Common myeloid progenitor, CD34-positive (primary cell): Measurements from ENCODE around the gene TFAP2E.
A peak's percentile ranks its signal among the peaks of the same experiment; 100 is the strongest.

Source experiments
- CTCF ChIA-PET: fragments of 350-600 bp; sonication (Branson Sonifier 250); formaldehyde crosslinking; loops from one replicate; lab custom pipeline; 2021; ENCODE audit warnings: antibody characterized with exemption; lab: Charles Lee
- POLR2A ChIA-PET: fragments of 350-600 bp; sonication (Branson Sonifier 250); formaldehyde crosslinking; loops from one replicate; lab custom pipeline; 2021; ENCODE audit warnings: antibody characterized with exemption; lab: Charles Lee
- DNase-seq, 3 donors: peaks; one replicate each; pipeline versions ENCODE4 v3.0.0 to v3.0.0-alpha.2; 2013
- H3K27ac ChIP-seq, 2 experiments: 1 replicate in 1 of 2; 2 replicates in 1 of 2; pipeline ENCODE4 v1.7.0; 2013; ENCODE audit warnings: inconsistent platforms in 2 of 2, low read length in 2 of 2, mild to moderate bottlenecking in 2 of 2, low read depth in 1 of 2, moderate library complexity in 1 of 2; ENCODE audit not compliant: severe bottlenecking in 2 of 2, insufficient read depth in 1 of 2, poor library complexity in 1 of 2
- H3K27me3 ChIP-seq, 5 experiments: replicated peaks in 2 of 5; 1 replicate in 3 of 5; 2 replicates in 2 of 5; pipeline versions ENCODE4 v1.6.1 to v1.7.0; 2013; ENCODE audit warnings: low read length in 4 of 5, mild to moderate bottlenecking in 2 of 5, moderate library complexity in 2 of 5, inconsistent platforms in 1 of 5; ENCODE audit not compliant: insufficient read depth in 5 of 5, control insufficient read depth in 4 of 5
- H3K36me3 ChIP-seq, 4 experiments: 1 replicate in 2 of 4; 2 replicates in 2 of 4; pipeline versions ENCODE4 v1.6.1 to v1.7.0; 2013; ENCODE audit warnings: low read length in 3 of 4, control low read depth in 1 of 4, mild to moderate bottlenecking in 1 of 4; ENCODE audit not compliant: control insufficient read depth in 4 of 4, insufficient read depth in 4 of 4
- H3K4me1 ChIP-seq, 4 experiments: 1 replicate in 3 of 4; 2 replicates in 1 of 4; pipeline versions ENCODE4 v1.6.1 to v1.7.1; 2013; ENCODE audit warnings: low read length in 3 of 4, mild to moderate bottlenecking in 3 of 4, control low read depth in 1 of 4, inconsistent platforms in 1 of 4, moderate library complexity in 1 of 4; ENCODE audit not compliant: control insufficient read depth in 4 of 4, insufficient read depth in 4 of 4; ENCODE audit errors: control extremely low read depth in 1 of 4
- H3K4me3 ChIP-seq, 7 experiments: 1 replicate in 4 of 7; 2 replicates in 3 of 7; pipeline versions ENCODE4 v1.5.1 to v1.7.0; 2013; ENCODE audit warnings: mild to moderate bottlenecking in 7 of 7, low read length in 6 of 7, moderate library complexity in 6 of 7, inconsistent platforms in 2 of 7, low read depth in 2 of 7, control low read depth in 1 of 7; ENCODE audit not compliant: insufficient read depth in 4 of 7, control insufficient read depth in 1 of 7; ENCODE audit errors: extremely low read depth in 1 of 7
- H3K9me3 ChIP-seq, 5 experiments: 1 replicate in 4 of 5; 2 replicates in 1 of 5; pipeline versions ENCODE4 v1.6.1 to v1.7.1; 2013; ENCODE audit warnings: low read length in 4 of 5, mild to moderate bottlenecking in 2 of 5, inconsistent platforms in 1 of 5, low read depth in 1 of 5, moderate library complexity in 1 of 5; ENCODE audit not compliant: control insufficient read depth in 4 of 5, insufficient read depth in 2 of 5; ENCODE audit errors: control extremely low read depth in 1 of 5
- WGBS: methylation state at CpG from one replicate; pipeline ENCODE4 v1.1.5; 2013; ENCODE audit not compliant: insufficient coverage; 5-methylcytosine and 5-hydroxymethylcytosine counted together

TFAP2E gene

GRCh38 chr1:35544976-35545375, 28.1 kb upstream of the TFAP2E start:
- WGBS = 90% methylated on average over 2 of the region's 3 CpGs
- no peaks in the 10 kb centered on the region for H3K9me3 ChIP-seq
- no peak overlapping the region for H3K4me3 ChIP-seq
- H3K4me1 ChIP-seq = peaks cover 0 to 7% (median 3%) of the 10 kb centered on the region in 4 experiments
- H3K27ac ChIP-seq = no peak overlapping the region
- ChIA-PET CTCF (interaction anchor here (0.8 to 3.6 kb wide), 3 partner anchors 88 to 107 kb away, joined by 3 to 54 read pairs (median 3); no protein-coding TSS in a partner anchor), POLR2A (no interaction called here)
- H3K36me3 ChIP-seq = peaks cover 3 to 42% (median 23%) of the 10 kb centered on the region in 4 experiments
- no peaks in the 10 kb centered on the region for H3K27me3 ChIP-seq
- peak; percentile 73 to 83 (median 80) for DNase-seq

GRCh38 chr1:35546614-35547013, 26.5 kb upstream of the TFAP2E start:
- WGBS = no CpG with 5 or more reads among the region's 1 CpG
- H3K4me3 ChIP-seq = no peak overlapping the region
- no peak for DNase-seq
- CTCF ChIA-PET = interaction anchor here (1.0 to 3.6 kb wide), 2 partner anchors 10 to 96 kb away, joined by 4 to 54 read pairs; no protein-coding TSS in a partner anchor
- H3K27ac ChIP-seq = no peak overlapping the region
- POLR2A ChIA-PET = interaction anchor here (0.9 kb wide), 1 partner anchor 11 kb away, joined by 3 read pairs; the partner anchor contains the start of gene NCDN
- no peaks in the 10 kb centered on the region for H3K27me3 ChIP-seq
- no peaks in the 10 kb centered on the region for H3K9me3 ChIP-seq
- H3K36me3 ChIP-seq = peaks cover 3 to 50% (median 22%) of the 10 kb centered on the region in 4 experiments
- peaks cover 0 to 7% (median 2%) of the 10 kb centered on the region in 4 experiments for H3K4me1 ChIP-seq

GRCh38 chr1:35553851-35554250, 19.3 kb upstream of the TFAP2E start:
- Histone ChIP-seq H3K9me3 (no peaks in the 10 kb centered on the region), H3K4me1 (peaks cover 8 to 25% (median 23%) of the 10 kb centered on the region in 4 experiments), H3K27ac (no peak overlapping the region), H3K27me3 (no peaks in the 10 kb centered on the region), H3K36me3 (peaks cover 0 to 34% (median 16%) of the 10 kb centered on the region in 4 experiments), H3K4me3 (no peak overlapping the region)
- CTCF ChIA-PET = interaction anchor here (1.0 to 1.5 kb wide), 2 partner anchors 8 to 11 kb away, joined by 4 to 5 read pairs; no protein-coding TSS in a partner anchor
- no peak for DNase-seq
- no CpG with 5 or more reads among the region's 2 CpGs for WGBS
- POLR2A ChIA-PET = no interaction called here

DNA sequence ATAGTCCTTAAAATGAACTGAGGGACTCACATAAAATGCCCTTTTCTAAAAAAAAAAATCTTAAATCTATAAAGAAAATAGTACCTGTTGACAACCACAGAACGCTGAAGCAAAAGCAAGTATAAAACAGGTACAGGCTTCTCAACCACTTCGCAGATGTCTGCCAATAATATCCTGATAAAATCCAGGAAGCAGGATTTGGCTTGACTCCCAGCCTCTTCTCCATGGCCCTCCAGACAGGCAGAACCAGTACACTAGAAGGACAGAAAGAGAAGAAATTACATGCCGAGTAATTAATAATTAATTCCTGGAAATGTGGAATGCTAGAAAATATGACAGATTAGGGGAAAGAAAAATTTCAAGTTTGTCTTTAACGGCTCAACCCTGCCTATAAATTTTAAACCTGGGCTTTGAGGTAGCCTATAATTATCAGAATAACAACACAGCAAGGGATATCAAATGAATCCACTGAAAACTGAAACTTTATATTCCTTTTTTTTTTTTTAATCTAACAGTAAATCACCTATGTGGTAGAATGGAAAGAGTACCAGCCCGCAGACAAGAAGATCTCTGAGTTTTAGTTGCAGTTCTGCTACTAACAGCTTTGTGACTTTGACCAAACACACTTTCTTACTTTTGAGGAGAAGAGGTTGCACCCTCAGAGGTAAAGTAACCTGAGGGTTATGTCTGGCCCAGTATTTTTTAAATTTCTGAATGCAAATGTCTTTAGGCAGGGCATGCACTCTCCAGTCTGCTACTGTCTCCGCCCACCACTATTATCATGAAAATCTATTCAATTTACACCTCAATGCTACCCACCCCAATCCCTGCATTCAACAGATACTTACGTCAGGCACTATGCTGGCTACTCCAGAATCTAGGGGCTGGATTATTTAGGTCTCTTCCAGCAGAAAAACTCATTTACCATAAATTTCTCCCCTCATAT, 18.6 kb upstream of the TFAP2E start:
- ChIA-PET POLR2A (no interaction called here), CTCF (interaction anchor here (1.5 kb wide), 1 partner anchor 10 kb away, joined by 5 read pairs; no protein-coding TSS in a partner anchor)
- peaks cover 8 to 31% (median 30%) of the 10 kb centered on the region in 4 experiments for H3K4me1 ChIP-seq
- no peak overlapping the region for H3K4me3 ChIP-seq
- H3K36me3 ChIP-seq = peaks cover 0 to 27% (median 16%) of the 10 kb centered on the region in 4 experiments
- DNase-seq = no peak
- WGBS = 93% methylated on average over 3 of the region's 7 CpGs
- no peaks in the 10 kb centered on the region for H3K27me3 ChIP-seq
- no peaks in the 10 kb centered on the region for H3K9me3 ChIP-seq
- H3K27ac ChIP-seq = no peak overlapping the region

DNA sequence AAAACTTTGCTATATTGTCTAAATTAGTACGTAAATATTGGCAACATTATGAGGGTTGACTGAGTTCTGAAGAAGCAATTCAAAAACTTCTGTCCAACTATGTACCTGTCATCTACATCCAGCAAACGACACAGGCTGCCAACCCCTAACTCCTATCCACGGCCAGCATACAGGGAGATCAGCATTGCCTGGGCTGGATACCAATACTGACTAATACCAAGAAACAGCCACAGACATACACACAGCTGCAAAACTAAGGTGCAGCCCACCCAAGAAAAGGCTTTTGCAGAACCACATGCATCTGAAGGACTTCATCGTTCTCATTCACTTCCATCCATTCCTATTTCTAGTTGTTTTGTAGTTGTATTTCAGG, 17.9 kb upstream of the TFAP2E start:
- Histone ChIP-seq H3K27me3 (no peaks in the 10 kb centered on the region), H3K4me1 (peaks cover 8 to 34% (median 31%) of the 10 kb centered on the region in 4 experiments), H3K9me3 (no peaks in the 10 kb centered on the region), H3K36me3 (peaks cover 0 to 24% (median 14%) of the 10 kb centered on the region in 4 experiments), H3K4me3 (no peak overlapping the region), H3K27ac (no peak overlapping the region)
- DNase-seq = no peak
- POLR2A ChIA-PET = no interaction called here
- WGBS = no CpG with 5 or more reads among the region's 4 CpGs
- CTCF ChIA-PET = interaction anchor here (2.1 kb wide), 1 partner anchor 13 kb away, joined by 8 read pairs; no protein-coding TSS in a partner anchor

DNA sequence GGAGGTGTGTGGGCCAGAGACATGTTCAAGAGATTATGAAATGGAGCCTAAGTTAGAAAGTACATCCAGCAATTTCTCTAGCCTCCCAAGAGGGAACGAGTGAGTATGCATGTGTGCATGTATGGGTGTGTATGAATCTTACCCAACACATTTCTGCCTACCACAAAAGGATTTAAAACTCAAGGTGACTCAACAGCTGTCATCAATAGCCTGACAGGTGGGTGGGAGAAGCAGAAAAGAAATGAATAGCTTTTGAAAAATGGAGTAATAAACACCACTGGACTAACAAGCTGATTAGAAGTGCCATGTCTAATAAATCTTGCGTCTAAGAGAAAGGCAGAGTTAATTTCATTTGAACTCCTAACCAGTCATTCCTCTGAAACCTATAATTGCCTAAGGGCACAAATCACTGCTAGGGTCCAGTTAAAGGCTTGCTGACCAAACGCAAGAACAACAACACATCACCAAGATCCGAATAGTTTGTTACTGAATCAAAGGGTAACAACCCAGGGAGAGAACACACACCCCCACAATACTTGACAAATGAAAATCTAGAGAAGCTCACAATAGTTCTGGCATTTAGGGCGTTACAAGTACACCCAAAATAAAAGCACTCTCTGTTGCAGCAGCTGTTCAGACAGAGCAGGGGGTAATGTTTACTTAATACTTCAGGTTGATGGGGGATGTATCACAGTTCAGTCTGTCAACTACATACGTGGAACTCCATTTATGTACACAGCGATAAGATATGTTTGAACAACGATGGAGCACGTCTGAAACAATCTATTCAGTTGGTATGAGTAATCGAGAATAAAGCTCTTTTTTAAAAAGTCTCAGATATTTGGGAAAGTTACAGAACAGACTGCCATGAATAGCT, 17.3 kb upstream of the TFAP2E start:
- Histone ChIP-seq H3K27me3 (no peaks in the 10 kb centered on the region), H3K4me3 (peak overlapping the region in 5 of 7 experiments; percentile 82 to 95 (median 87)), H3K4me1 (peaks cover 8 to 34% (median 31%) of the 10 kb centered on the region in 4 experiments), H3K9me3 (no peaks in the 10 kb centered on the region), H3K27ac (peak overlapping the region in 1 of 2 experiments; percentile 85), H3K36me3 (peaks cover 0 to 29% (median 17%) of the 10 kb centered on the region in 4 experiments)
- WGBS = 88% methylated on average over 7 of the region's 10 CpGs
- no peak for DNase-seq
- ChIA-PET POLR2A (no interaction called here), CTCF (interaction anchor here (1.2 to 2.1 kb wide), 2 partner anchors 13 to 104 kb away, joined by 6 to 8 read pairs; no protein-coding TSS in a partner anchor)
